GM19035 (cell line): ENCODE data around the gene RGS6.

Source experiments
- ATAC-seq: cut with Tn5 transposase; IDR thresholded peaks from one replicate; pipeline ENCODE4 v1.9.1; 2021; ENCODE audit not compliant: unreplicated experiment

RGS6 gene

GRCh38 chr14:72598306-72598705 lies 666.1 kb downstream of the RGS6 start:
- ATAC-seq: no peak

DNA sequence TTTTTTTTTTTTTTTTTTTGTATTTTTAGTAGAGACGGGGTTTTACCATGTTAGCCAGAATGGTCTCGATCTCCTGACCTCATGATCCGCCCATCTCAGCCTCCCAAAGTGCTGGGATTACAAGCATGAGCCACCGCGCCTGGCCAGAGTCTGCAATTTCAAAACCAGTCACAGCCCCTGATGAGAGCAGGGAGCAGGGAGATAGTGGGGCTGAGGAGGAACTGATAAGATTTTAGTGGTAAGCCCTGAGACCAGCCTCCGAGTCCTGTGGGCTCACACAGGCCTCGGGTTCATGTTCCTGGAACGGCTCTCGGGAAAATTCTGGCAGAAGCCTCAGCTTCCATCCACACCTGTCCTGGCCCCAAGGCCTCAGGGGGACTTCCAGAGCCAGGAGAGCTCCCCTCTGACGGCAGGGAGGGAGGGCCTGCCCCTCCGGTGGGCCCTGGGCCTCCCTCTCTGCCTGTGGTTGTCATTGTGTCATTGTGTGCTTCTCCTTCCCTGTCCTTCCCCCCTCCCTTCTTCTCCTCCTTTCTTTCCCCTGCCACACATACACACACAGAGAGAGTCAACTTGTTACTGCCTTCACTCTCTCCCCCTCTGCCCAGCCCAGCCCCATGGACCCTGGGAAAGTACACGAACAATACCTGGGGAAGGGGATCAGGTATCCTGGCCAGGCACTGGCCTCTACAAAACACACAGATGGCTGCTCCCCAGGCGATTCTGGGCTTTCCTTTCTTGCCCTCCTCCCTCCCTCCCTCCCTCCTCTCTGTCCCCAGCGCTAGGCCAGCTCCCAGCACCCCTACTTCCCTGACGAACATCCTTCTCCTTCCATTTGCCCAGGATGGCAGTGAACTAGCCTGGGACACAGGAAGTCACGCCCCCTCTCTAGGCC lies 667.6 kb downstream of the RGS6 start:
- ATAC-seq: no peak

DNA sequence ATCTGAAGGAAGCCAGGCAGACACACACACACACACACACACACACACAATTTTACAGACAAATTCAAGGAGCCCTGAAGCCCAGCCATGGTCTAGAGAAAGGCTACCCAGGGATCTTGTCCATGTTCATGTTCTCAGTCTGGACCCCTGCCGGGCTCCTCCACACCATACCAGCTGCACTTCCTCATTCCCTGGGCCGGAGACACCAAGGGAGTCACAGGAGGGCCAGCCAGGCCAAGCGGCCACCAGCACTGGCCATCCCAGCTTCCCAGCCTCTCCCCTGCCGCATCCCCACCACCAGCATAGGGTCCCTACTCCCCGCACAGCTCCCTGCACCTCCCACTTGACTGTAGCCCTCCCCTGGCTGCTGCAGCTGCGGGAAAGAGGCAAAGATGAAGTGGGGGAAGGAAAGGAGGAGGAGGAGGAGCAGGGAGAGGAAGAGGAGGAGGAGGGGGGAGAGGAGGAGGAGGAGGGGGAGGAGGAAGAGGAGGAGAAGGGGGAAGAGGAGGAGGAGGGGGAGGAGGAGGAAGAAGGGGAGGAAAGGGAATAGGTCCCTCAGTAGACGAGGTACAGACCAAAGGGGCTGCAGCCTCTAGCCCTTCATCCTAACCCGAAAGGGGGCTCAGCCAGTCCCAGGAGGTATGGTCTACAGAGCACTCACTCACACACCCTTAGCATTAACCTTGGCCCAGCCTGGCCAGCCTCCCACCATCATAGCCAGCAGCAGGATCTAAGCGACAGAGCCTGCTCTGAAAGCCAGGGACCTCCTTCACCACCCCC lies 668.5 kb downstream of the RGS6 start:
- ATAC-seq: no peak

- no peak for ATAC-seq
Observed at GRCh38 chr14:72603639-72604038, 671.4 kb downstream of the RGS6 start.

GRCh38 chr14:72604133-72604532 lies 671.9 kb downstream of the RGS6 start:
- no peak for ATAC-seq

- no peak for ATAC-seq
Observed at GRCh38 chr14:72605096-72605920, 673.1 kb downstream of the RGS6 start.

- no peak for ATAC-seq
Observed at GRCh38 chr14:72605921-72606220, 673.6 kb downstream of the RGS6 start.

GRCh38 chr14:72606879-72607278 lies 674.6 kb downstream of the RGS6 start:
- no peak for ATAC-seq

GRCh38 chr14:72607386-72608130 lies 675.3 kb downstream of the RGS6 start:
- ATAC-seq: no peak

- no peak for ATAC-seq
Observed at GRCh38 chr14:72608391-72609204, 676.4 kb downstream of the RGS6 start.

- no peak for ATAC-seq
Observed at GRCh38 chr14:72609205-72609916, 677.1 kb downstream of the RGS6 start.

- no peak for ATAC-seq
Observed at GRCh38 chr14:72610096-72610830, 678.0 kb downstream of the RGS6 start.

GRCh38 chr14:72610831-72611200 lies 678.6 kb downstream of the RGS6 start:
- no peak for ATAC-seq

DNA sequence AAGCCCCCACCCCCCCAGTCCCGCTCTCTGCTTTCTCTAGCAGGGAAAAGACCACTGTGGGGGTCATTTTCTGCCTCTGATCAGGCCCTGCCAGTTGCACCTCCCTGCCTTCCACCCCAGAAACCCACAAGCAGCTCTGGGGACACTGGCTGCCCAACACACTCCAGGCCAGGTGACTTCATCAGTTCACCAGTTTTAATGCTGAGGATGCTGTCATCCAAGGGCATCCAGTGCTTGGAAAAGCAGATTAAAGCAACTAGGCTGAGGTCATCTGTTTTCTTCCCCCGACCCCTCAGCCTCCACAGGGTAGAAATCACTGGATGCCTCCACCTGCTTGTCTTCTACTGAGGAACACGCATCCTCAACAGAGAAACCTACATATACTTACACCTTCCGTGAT lies 679.3 kb downstream of the RGS6 start:
- ATAC-seq: no peak

DNA sequence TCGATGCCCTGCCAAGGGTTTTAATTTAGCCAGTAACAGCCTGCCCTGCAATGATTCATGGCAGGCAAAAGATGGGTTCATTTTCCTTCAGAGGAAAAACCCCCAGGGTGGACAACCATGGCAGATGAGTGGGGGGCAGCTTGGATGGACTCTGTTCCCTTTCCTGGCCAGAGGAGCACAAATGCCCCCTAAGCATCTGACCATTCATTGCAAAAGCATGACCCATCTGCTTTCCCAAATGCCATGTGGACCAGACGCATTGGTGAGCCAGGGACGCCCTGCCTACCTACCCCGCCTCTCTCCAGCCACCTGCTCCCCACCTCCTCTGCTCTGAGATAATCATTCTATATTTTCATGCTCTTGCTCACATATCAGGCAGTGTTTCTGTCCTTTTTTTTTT lies 679.8 kb downstream of the RGS6 start:
- ATAC-seq: no peak

GRCh38 chr14:72613231-72613974 lies 681.2 kb downstream of the RGS6 start:
- no peak for ATAC-seq

DNA sequence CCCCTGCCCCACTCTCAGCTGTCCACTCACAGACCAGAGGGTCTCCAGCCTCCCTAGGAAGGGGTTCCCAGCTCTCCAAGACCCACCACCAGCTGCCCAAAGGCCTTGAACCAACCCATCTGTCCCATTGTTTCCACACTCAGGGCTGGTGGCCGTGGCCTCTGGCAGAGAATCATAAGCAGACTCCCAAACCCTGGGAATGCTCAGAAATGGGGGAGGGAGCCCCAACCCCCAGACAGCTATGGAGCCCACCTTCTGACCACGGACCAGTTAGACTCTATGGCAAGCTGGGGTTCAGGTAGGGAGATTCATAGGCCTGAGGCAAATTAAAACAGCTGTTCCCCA lies 681.7 kb downstream of the RGS6 start:
- no peak for ATAC-seq

DNA sequence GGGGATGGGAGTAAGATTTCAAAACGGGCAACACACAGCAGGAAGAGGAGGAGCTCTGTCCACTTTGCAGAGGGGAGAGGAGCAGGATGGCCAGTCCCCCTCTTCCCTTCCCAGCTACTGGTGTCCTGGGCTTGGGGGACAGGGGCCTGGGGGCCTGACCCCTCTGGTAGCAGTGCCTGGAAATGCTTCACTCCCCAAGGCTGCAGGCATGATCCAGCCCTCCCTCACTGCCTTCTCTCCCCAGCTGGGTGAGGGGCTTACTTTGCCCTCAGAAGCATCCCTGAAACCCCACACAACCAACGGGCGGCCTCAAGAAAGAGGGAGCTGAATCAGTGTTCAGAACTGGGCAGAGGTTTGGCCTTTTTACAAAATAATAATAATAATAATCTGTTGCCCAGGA lies 682.1 kb downstream of the RGS6 start:
- no peak for ATAC-seq
